Coronary artery (tissue), 2 donors: ENCODE results near the gene UBE2I.

ENCODE experiments used
- DNase-seq: peaks from one replicate; pipeline ENCODE4 v3.0.0-alpha.2; 2017; ENCODE audit warnings: low spot score
- H3K27ac ChIP-seq, 2 donors: fragments of 200-600 bp; sonication (generic); one replicate each; pipeline ENCODE4 v1.5.1; 2016 to 2019
- H3K4me3 ChIP-seq: fragments of 200-600 bp; sonication (generic); 2 replicates; pipeline ENCODE4 v1.5.1; 2016; ENCODE audit warnings: mild to moderate bottlenecking, moderate library complexity
- CTCF ChIP-seq: fragments of 200-600 bp; sonication (generic); IDR thresholded peaks from one replicate; pipeline ENCODE4 v1.5.1; 2019; ENCODE audit warnings: antibody characterized with exemption

The UBE2I gene

DNA sequence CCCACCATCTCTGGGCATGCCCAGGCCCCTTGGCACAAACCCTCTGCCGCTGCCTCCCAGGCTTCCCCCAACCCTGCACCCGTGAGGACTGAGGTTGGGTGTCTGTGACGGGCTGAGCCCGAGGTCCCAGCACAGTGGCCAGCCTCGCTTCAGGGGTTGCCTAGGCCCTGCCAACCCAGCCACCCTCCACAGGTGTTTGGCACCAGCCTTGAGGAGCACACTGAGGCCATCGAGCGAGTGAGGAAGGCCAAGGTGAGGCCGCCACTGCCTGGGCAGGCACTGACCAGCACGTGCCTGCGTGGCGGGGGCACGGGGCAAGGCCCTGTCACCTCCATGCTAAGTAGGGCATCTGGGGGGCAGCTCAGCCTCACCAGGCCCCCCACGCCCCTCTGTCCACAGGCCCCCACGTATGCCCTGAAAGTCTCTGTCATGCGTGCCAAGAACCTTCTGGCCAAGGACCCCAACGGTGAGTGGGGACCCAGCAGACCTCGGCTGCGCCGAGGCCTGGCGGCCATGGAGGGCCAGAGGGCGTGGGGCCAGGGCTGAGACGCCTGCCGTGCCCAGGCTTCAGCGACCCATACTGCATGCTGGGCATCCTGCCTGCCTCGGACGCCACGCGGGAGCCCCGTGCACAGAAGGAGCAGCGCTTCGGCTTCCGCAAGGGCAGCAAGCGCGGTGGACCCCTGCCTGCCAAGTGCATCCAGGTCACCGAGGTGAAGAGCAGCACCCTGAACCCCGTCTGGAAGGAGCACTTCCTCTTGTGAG, 31.5 kb downstream of the UBE2I start:
- Histone ChIP-seq H3K4me3 (no peak overlapping the region), H3K27ac (no peak overlapping the region)
- no peak for DNase-seq
- TF ChIP-seq CTCF, result no peak

- Histone ChIP-seq H3K4me3 (no peak overlapping the region), H3K27ac (no peak overlapping the region)
- no peak for DNase-seq
- no peak for TF ChIP-seq CTCF
These were observed 32.3 kb downstream of the UBE2I start for GRCh38 chr16:1341495-1342420.

DNA sequence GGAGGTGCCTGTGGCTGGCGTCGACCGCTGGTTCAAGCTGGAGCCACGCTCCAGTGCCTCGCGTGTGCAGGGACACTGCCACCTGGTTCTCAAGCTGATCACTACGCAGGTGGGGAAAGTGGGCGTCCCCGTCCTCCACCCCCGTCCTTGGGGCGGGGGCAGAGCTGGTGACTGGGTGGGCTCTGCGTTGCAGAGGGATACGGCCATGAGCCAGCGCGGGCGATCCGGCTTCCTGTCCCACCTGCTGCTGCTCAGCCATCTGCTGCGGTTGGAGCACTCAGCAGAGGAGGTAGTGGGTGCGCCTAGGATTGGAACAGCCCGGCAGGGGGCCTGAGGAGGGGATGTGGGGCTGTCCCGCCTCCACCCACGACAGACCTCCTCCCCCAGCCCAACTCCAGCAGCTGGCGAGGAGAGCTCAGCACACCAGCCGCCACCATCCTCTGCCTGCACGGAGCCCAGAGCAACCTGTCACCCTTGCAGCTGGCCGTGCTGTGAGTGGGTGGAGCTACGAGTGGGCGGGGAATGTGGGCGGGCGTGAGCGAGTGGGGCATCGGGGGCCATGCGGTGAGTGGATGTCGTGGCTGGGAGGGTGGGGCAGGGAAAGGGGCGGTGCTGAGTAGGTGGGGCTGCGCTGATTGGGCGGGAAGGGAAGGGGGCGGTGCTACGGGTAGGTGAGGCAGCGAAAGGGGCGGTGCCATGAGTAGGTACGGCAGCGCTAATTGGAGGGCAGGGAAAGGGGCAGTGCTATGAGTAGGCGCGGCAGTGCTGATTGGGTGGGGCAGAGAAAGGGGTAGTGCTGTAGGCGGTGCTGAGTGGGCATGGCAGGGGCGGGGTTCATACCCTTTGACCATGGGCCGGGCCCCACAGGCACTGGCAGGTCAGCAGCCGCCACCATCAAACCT, 33.3 kb downstream of the UBE2I start:
- Histone ChIP-seq H3K4me3 (peak overlapping the region; percentile 53), H3K27ac (no peak overlapping the region)
- TF ChIP-seq CTCF, result no peak
- DNase-seq, result peak; percentile 85

- Histone ChIP-seq H3K27ac (no peak overlapping the region), H3K4me3 (peak overlapping the region; percentile 53)
- no peak for TF ChIP-seq CTCF
- no peak for DNase-seq
These were observed 34.2 kb downstream of the UBE2I start for GRCh38 chr16:1343428-1344242.

- Histone ChIP-seq H3K27ac (no peak overlapping the region), H3K4me3 (no peak overlapping the region)
- no peak for DNase-seq
- no peak for TF ChIP-seq CTCF
These were observed 35.1 kb downstream of the UBE2I start for GRCh38 chr16:1344499-1344898.

- no peak overlapping the region for H3K27ac ChIP-seq
- no peak for DNase-seq
- no peak for TF ChIP-seq CTCF
- no peak overlapping the region for H3K4me3 ChIP-seq
These were observed 35.7 kb downstream of the UBE2I start for GRCh38 chr16:1345087-1345486.
